GM12878 (cell line): ENCODE data around the gene DNTTIP2.

Experiments
- CTCF ChIP-seq, 3 experiments: IDR thresholded peaks in 2 of 3; conservative IDR thresholded peaks in 1 of 3; 2 replicates each; pipeline ENCODE4 v1.5.1; 2011; ENCODE audit warnings: low read depth in 3 of 3, low read length in 3 of 3, mild to moderate bottlenecking in 3 of 3, control low read depth in 2 of 3, moderate library complexity in 2 of 3, inconsistent platforms in 1 of 3, mixed read lengths in 1 of 3; ENCODE audit not compliant: control insufficient read depth in 2 of 3, insufficient read depth in 1 of 3; ENCODE audit errors: extremely low read depth in 1 of 3
- EP300 ChIP-seq, 2 experiments: fragments of 150-350 bp in 1 of 2; IDR thresholded peaks; 2 replicates each; pipeline ENCODE4 v1.6.1; 2011 to 2012; ENCODE audit warnings: low read depth in 2 of 2, low read length in 2 of 2, borderline replicate concordance in 1 of 2, improper control_type of control experiment in 1 of 2, inconsistent platforms in 1 of 2; ENCODE audit not compliant: control insufficient read depth in 1 of 2
- IRF3 ChIP-seq: fragments of 450-650 bp; IDR thresholded peaks from 2 replicates; pipeline ENCODE4 v1.6.1; 2014; ENCODE audit warnings: mild to moderate bottlenecking
- POLR2AphosphoS5 ChIP-seq: IDR thresholded peaks from 2 replicates; pipeline ENCODE4 v1.6.1; 2011; ENCODE audit warnings: mild to moderate bottlenecking, low read length, inconsistent platforms
- TBL1XR1 ChIP-seq: IDR thresholded peaks from 2 replicates; pipeline ENCODE4 v1.6.1; 2012; ENCODE audit warnings: low read depth, low read length, improper control_type of control experiment
- TCF12 ChIP-seq: IDR thresholded peaks from 2 replicates; pipeline ENCODE4 v1.6.1; 2011; ENCODE audit warnings: low read depth, mild to moderate bottlenecking, low read length

GRCh38 chr1:93904228-93904627, 25.2 kb upstream of the DNTTIP2 start:
- TF ChIP-seq POLR2AphosphoS5 (no peak), TBL1XR1 (no peak), IRF3 (no peak), EP300 (IDR thresholded peaks at IDR 0.05; ENCODE audit: borderline replicate concordance in 1 of 2, control insufficient read depth in 1 of 2, low read depth in 2 of 2, low read length in 2 of 2) (no peak), CTCF (IDR thresholded peaks at IDR 0.05 in 2 of 3, conservative IDR thresholded peaks at IDR 0.05 in 1 of 3; ENCODE audit: control insufficient read depth in 2 of 3, extremely low read depth in 1 of 3, insufficient read depth in 1 of 3, low read depth in 3 of 3, low read length in 3 of 3) (no peak), TCF12 (no peak)
